K562 (cell line): Measurements from ENCODE around the gene TRAPPC8. TPM values are rescaled to one million over a fixed set of nuclear protein-coding genes. Genes with fewer than 3 reads are reported as not detected.

Experiments used
- ATAC-seq: fragments of 200-7000 bp; cut with Tn5 transposase; 3 replicates; pipeline ENCODE4 v1.9.1; 2020; ENCODE audit warnings: moderate library complexity
- BruUV-seq: library from RNA; stranded (reverse); fragments of 400-500 nt; replicated peaks from 2 replicates; lab custom pipeline; 2021; lab: Mats Ljungman, UMichigan
- CTCF ChIA-PET: fragments of 300-600 bp; formaldehyde crosslinking; extraction: SDS; loops from one replicate; lab custom pipeline; 2021; ENCODE audit warnings: low intra/inter-chr PET ratio; lab: Yijun Ruan, JAX
- POLR2A ChIA-PET: fragments of 300-600, 350-650 bp; sonication (Branson Sonifier 250); formaldehyde crosslinking; extraction: SDS; loops from one replicate; lab custom pipeline; 2021; ENCODE audit warnings: antibody characterized with exemption, inconsistent platforms; lab: Yijun Ruan, JAX
- DNase-seq, 4 experiments: peaks; one replicate each; pipeline versions ENCODE4 v3.0.0 to v3.0.0-alpha.2; 2011 to 2018; ENCODE audit warnings: low spot score in 3 of 4, mixed read lengths in 3 of 4; ENCODE audit errors: extremely low read depth in 1 of 4
- FAIRE-seq: peaks from 2 replicates; lab custom pipeline; 2011; peaks lifted over from hg19 to GRCh38; lab: Jason Lieb, UNC
- H2AFZ ChIP-seq: 2 replicates; pipeline ENCODE4 v1.6.0; 2011; ENCODE audit warnings: low read depth, low read length, control low read depth, inconsistent platforms
- H3K27ac ChIP-seq: fragments of 200-600 bp; 3 replicates; pipeline ENCODE4 v1.8.0; 2011; ENCODE audit warnings: low read depth, mild to moderate bottlenecking, control low read depth, inconsistent platforms, low read length, moderate library complexity, mixed read lengths; ENCODE audit errors: extremely low read depth
- H3K27me3 ChIP-seq, 2 experiments: fragments of 300-600 bp in 1 of 2; 2 replicates in 1 of 2; 3 replicates in 1 of 2; pipeline versions ENCODE4 v1.6.0 to v1.8.0; 2011; ENCODE audit warnings: inconsistent platforms in 2 of 2, low read length in 2 of 2, mild to moderate bottlenecking in 1 of 2, mixed read lengths in 1 of 2, moderate library complexity in 1 of 2; ENCODE audit not compliant: control insufficient read depth in 2 of 2, insufficient read depth in 2 of 2
- H3K36me3 ChIP-seq: fragments of 300-600 bp; 3 replicates; pipeline ENCODE4 v1.8.0; 2011; ENCODE audit warnings: mild to moderate bottlenecking, low read length, inconsistent platforms; ENCODE audit not compliant: control insufficient read depth, insufficient read depth
- H3K4me1 ChIP-seq, 2 experiments: fragments of 200-600 bp in 1 of 2; replicated peaks in 1 of 2; 2 replicates in 1 of 2; 3 replicates in 1 of 2; pipeline versions ENCODE4 v1.5.1 to v1.8.0; 2011; ENCODE audit warnings: inconsistent platforms in 2 of 2, low read length in 2 of 2, mild to moderate bottlenecking in 1 of 2, mixed read lengths in 1 of 2, moderate library complexity in 1 of 2; ENCODE audit not compliant: control insufficient read depth in 2 of 2, insufficient read depth in 2 of 2
- H3K4me2 ChIP-seq: 2 replicates; pipeline ENCODE4 v1.6.1; 2011; ENCODE audit warnings: low read length, control low read depth, inconsistent platforms, mixed read lengths; ENCODE audit not compliant: insufficient read depth
- H3K4me3 ChIP-seq: fragments of 200-600 bp; sonication (generic), shearing (Covaris generic); 2 replicates; pipeline ENCODE4 v1.5.1; 2016; ENCODE audit warnings: control low read depth, inconsistent platforms
- H3K79me2 ChIP-seq: fragments of 200-600 bp; 3 replicates; pipeline ENCODE4 v1.8.0; 2011; ENCODE audit warnings: low read length, inconsistent platforms; ENCODE audit not compliant: control insufficient read depth, insufficient read depth
- H3K9ac ChIP-seq, 2 experiments: 2 replicates each; pipeline versions ENCODE4 v1.6.0 to v1.6.1; 2011; ENCODE audit warnings: low read depth in 2 of 2, low read length in 2 of 2, control low read depth in 1 of 2, inconsistent platforms in 1 of 2, mild to moderate bottlenecking in 1 of 2, mixed read lengths in 1 of 2; ENCODE audit not compliant: insufficient read depth in 1 of 2
- H3K9me1 ChIP-seq: one replicate; pipeline ENCODE4 v1.6.0; 2011; ENCODE audit warnings: inconsistent platforms, mild to moderate bottlenecking, low read length, moderate library complexity; ENCODE audit not compliant: control insufficient read depth, insufficient read depth
- H3K9me3 ChIP-seq: replicated peaks from 2 replicates; pipeline ENCODE4 v1.5.1; 2011; ENCODE audit warnings: low read depth, low read length, inconsistent platforms; ENCODE audit not compliant: control insufficient read depth, insufficient read depth
- H4K20me1 ChIP-seq: replicated peaks from 2 replicates; pipeline ENCODE4 v1.6.1; 2011; ENCODE audit warnings: low read length, inconsistent platforms, mixed read lengths; ENCODE audit not compliant: control insufficient read depth, insufficient read depth
- CREBBP ChIP-seq: IDR thresholded peaks from one replicate; pipeline ENCODE4 v1.6.1; 2012; ENCODE audit warnings: low read depth, mild to moderate bottlenecking, control low read depth, inconsistent platforms, low read length
- HIVEP1 ChIP-seq: fragments of 250-450 bp; sonication (Bioruptor Pico); IDR thresholded peaks from 2 replicates; pipeline ENCODE4 v1.4.0; 2020; ENCODE audit warnings: mild to moderate bottlenecking
- HSF4 ChIP-seq: fragments of 250-450 bp; sonication (Bioruptor Pico); IDR thresholded peaks from 2 replicates; pipeline ENCODE4 v2.1.2; 2022; ENCODE audit warnings: mild to moderate bottlenecking, moderate library complexity, borderline replicate concordance
- PPARD ChIP-seq: fragments of 250-450 bp; sonication (Bioruptor Pico); IDR thresholded peaks from 2 replicates; pipeline ENCODE4 v1.8.0; 2022; ENCODE audit warnings: inconsistent platforms, mild to moderate bottlenecking, moderate library complexity
- PTTG1 ChIP-seq: fragments of 450-650 bp; IDR thresholded peaks from 2 replicates; pipeline ENCODE4 v1.6.1; 2016; ENCODE audit warnings: low read depth, mild to moderate bottlenecking, missing genetic modification characterization, missing compliant biosample characterization
- SAFB ChIP-seq: fragments of 200-400 bp; formaldehyde crosslinking; IDR thresholded peaks from 2 replicates; pipeline ENCODE4 v1.6.1; 2017; ENCODE audit warnings: low read depth, low read length, borderline replicate concordance
- TBL1XR1 ChIP-seq, 2 experiments: IDR thresholded peaks; 2 replicates each; pipeline ENCODE4 v1.6.1; 2012; ENCODE audit warnings: improper control_type of control experiment in 2 of 2, low read length in 2 of 2, mild to moderate bottlenecking in 1 of 2
- TFE3 ChIP-seq: fragments of 450-650 bp; formaldehyde crosslinking; IDR thresholded peaks from 2 replicates; pipeline ENCODE4 v1.4.0; 2020; ENCODE audit warnings: mild to moderate bottlenecking, mixed read lengths
- WGBS: fragments of 100-300 bp; shearing (Covaris generic); methylation state at CpG from one replicate; pipeline ENCODE4 v1.1.6; 2016; ENCODE audit warnings: low coverage, mixed read lengths; ENCODE audit not compliant: insufficient coverage; ENCODE audit errors: missing lambda C conversion rate; 5-methylcytosine and 5-hydroxymethylcytosine counted together
- in situ Hi-C: fragments of 300-500 bp; cut with MboI; formaldehyde crosslinking; loops from 4 replicates; pipeline ENCODE4 v1.15.0; 2018; ENCODE audit warnings: inconsistent platforms, mixed read lengths
- intact Hi-C: fragments of 100-400 bp; cut with micrococcal nuclease; formaldehyde crosslinking; loops from 2 replicates; pipeline ENCODE4 v1.14.2; 2022
- polyA plus RNA-seq, 8 experiments: library from polyadenylated mRNA; depleted of rRNA in 4 of 8; stranded (reverse) in 5 of 8; unstranded in 3 of 8; fragments of >200 nt; fragmentation: Nextera tagmentation in 2 of 8; fragmentation: Illumina TruSeq in 1 of 8; extraction: Ambion mirVana in 2 of 8; extraction: Trizol in 1 of 8; gene quantifications; 2 replicates each; pipeline versions ENCODE4 v1.2.1 to v1.2.3, GENCODE V29; 2011 to 2014; ENCODE audit warnings: inconsistent platforms in 1 of 8, missing spikeins in 1 of 8
- total RNA-seq, 7 experiments: library from RNA; depleted of rRNA in 6 of 7; stranded (reverse); fragments of >200 nt in 6 of 7; fragmentation: Illumina TruSeq in 2 of 7; extraction: Trizol in 2 of 7; gene quantifications; 2 replicates each; pipeline versions ENCODE4 v1.2.1 to v1.2.3, GENCODE V29; 2011 to 2021; ENCODE audit warnings: low replicate concordance in 1 of 7
- TF ChIP-seq, protein P1 (sequence below): fragments of 450-650 bp; IDR thresholded peaks from 2 replicates; pipeline ENCODE4 v1.6.1; 2016; ENCODE audit warnings: antibody characterized with exemption

Gene TRAPPC8
- total and polyA plus RNA-seq, 9 of the 15 experiments (the other 6 are each of a cell fraction or from before 2014, with no cell fraction given): 20.1 to 111 (median 35.6) TPM

- Histone ChIP-seq H3K27ac (no peak overlapping the region), H3K79me2 (no peaks in the 10 kb centered on the region), H2AFZ (no peak overlapping the region), H3K27me3 (no peaks in the 10 kb centered on the region), H4K20me1 (no peaks in the 10 kb centered on the region), H3K9ac (no peak overlapping the region), H3K9me3 (no peaks in the 10 kb centered on the region), H3K4me3 (no peak overlapping the region), H3K9me1 (no peaks in the 10 kb centered on the region), H3K36me3 (peaks cover 55% of the 10 kb centered on the region), H3K4me1 (no peaks in the 10 kb centered on the region), H3K4me2 (no peak overlapping the region)
- intact Hi-C loops (no loop called here), in situ Hi-C loops (no loop called here)
- DNase-seq (no peak), FAIRE-seq (no peak), ATAC-seq (no peak)
- POLR2A ChIA-PET: no interaction called here
- no TSS peak for BruUV-seq
- CTCF ChIA-PET: no interaction called here
- 100% methylated on average over 1 of the region's 1 CpG for WGBS
- TF ChIP-seq, protein P1, sequence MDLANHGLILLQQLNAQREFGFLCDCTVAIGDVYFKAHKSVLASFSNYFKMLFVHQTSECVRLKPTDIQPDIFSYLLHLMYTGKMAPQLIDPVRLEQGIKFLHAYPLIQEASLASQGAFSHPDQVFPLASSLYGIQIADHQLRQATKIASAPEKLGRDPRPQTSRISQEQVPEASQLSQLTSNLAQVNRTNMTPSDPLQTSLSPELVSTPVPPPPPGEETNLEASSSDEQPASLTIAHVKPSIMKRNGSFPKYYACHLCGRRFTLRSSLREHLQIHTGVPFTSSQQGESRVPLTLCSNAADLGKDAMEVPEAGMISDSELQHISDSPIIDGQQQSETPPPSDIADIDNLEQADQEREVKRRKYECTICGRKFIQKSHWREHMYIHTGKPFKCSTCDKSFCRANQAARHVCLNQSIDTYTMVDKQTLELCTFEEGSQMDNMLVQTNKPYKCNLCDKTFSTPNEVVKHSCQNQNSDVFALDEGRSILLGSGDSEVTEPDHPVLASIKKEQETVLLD: no peak
- TF ChIP-seq TFE3 (CRISPR knock-in tag): no peak
- no peak for TF ChIP-seq CREBBP
- TF ChIP-seq SAFB: no peak
- TF ChIP-seq HSF4 (CRISPR knock-in tag): no peak
- no peak for TF ChIP-seq PTTG1 (tag)
- no peak for TF ChIP-seq PPARD (CRISPR knock-in tag)
- TF ChIP-seq TBL1XR1 (IDR thresholded peaks at IDR 0.05; ENCODE audit: low read length in 2 of 2): no peak
- TF ChIP-seq HIVEP1: no peak
Observed at GRCh38 chr18:31831903-31832302, 111.0 kb downstream of the TRAPPC8 start.
